ENCODE data around the gene LAMB3.

DNA sequence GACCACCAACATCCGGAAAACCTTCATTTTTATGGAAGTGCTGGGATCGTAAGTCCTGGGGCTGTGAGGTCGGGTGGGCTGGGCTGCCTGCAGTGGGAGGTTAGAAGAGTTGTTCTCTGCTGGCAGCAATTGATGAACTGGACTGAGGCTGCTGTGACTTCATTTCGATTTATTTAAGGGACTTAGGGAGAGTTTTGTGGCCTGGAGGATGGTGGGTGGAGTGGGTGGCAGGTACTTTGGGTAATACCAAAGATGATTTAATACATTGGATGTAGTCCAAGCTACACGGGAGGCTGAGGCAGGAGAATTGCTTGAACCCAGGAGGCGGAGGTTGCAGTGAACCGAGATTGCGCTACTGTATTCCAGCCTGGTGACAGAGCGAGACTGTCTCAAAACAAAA, 57.2 kb downstream of the LAMB3 start:
- TF ChIP-seq, protein P1, sequence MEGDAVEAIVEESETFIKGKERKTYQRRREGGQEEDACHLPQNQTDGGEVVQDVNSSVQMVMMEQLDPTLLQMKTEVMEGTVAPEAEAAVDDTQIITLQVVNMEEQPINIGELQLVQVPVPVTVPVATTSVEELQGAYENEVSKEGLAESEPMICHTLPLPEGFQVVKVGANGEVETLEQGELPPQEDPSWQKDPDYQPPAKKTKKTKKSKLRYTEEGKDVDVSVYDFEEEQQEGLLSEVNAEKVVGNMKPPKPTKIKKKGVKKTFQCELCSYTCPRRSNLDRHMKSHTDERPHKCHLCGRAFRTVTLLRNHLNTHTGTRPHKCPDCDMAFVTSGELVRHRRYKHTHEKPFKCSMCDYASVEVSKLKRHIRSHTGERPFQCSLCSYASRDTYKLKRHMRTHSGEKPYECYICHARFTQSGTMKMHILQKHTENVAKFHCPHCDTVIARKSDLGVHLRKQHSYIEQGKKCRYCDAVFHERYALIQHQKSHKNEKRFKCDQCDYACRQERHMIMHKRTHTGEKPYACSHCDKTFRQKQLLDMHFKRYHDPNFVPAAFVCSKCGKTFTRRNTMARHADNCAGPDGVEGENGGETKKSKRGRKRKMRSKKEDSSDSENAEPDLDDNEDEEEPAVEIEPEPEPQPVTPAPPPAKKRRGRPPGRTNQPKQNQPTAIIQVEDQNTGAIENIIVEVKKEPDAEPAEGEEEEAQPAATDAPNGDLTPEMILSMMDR (IDR thresholded peaks at IDR 0.05), result no peak
- TF ChIP-seq POLR2A (IDR thresholded peaks at IDR 0.05) (no peak), POLR2AphosphoS5 (IDR thresholded peaks at IDR 0.05) (no peak), EP300 (IDR thresholded peaks at IDR 0.05) (no peak)

Measured in upper lobe of left lung (tissue), 4 donors.